Suppressor macrophage treated with lipopolysaccharide for 1 hour (primary cell): ENCODE data around the gene SPATS2.
"Not testable (repeated sequence)": the region's sequence is repeated elsewhere in the genome, so short reads cannot be mapped to it uniquely, and the experiment has no call there.

Experiments
- DNase-seq, 3 donors: peaks; one replicate each; pipeline ENCODE4 v3.0.0-alpha.2; 2020 to 2022

The SPATS2 gene

GRCh38 chr12:49357103-49357678 is 10.1 kb upstream of the SPATS2 start:
- peak; percentile 70 to 80 (median 70) for DNase-seq

- DNase-seq = peak; percentile 76 to 82 (median 81)
Observed at GRCh38 chr12:49358483-49359141, 8.7 kb upstream of the SPATS2 start.

GRCh38 chr12:49359671-49360070 is 7.6 kb upstream of the SPATS2 start:
- DNase-seq = no peak

GRCh38 chr12:49362077-49362476 is 5.2 kb upstream of the SPATS2 start:
- no peak for DNase-seq

- DNase-seq = peak; percentile 83 to 93 (median 93)
Observed at GRCh38 chr12:49364989-49365388, 2.3 kb upstream of the SPATS2 start.

- DNase-seq = no peak
Observed at GRCh38 chr12:49365542-49365941, 1.7 kb upstream of the SPATS2 start.

GRCh38 chr12:49366096-49366651 is 1.1 kb upstream of the SPATS2 start:
- no peak for DNase-seq

GRCh38 chr12:49366652-49367380 is 446 bp upstream of the SPATS2 start:
- peak; percentile 92 to 95 (median 92) for DNase-seq

GRCh38 chr12:49368240-49368600 is 958 bp downstream of the SPATS2 start:
- no peak for DNase-seq

GRCh38 chr12:49369411-49370145 is 2.3 kb downstream of the SPATS2 start:
- peak; percentile 40 to 56 (median 47) for DNase-seq

- DNase-seq = no peak
Observed at GRCh38 chr12:49370539-49370938, 3.3 kb downstream of the SPATS2 start.

GRCh38 chr12:49375406-49375805 is 8.1 kb downstream of the SPATS2 start:
- DNase-seq = no peak

GRCh38 chr12:49377386-49377785 is 10.1 kb downstream of the SPATS2 start:
- DNase-seq = no peak

GRCh38 chr12:49380184-49380583 is 12.9 kb downstream of the SPATS2 start:
- DNase-seq = not testable (repeated sequence)

- peak; percentile 58 to 71 (median 58) for DNase-seq
Observed at GRCh38 chr12:49388682-49389386, 21.6 kb downstream of the SPATS2 start.

- no peak for DNase-seq
Observed at GRCh38 chr12:49389387-49389703, 22.1 kb downstream of the SPATS2 start.

- DNase-seq = no peak
Observed at GRCh38 chr12:49397000-49397399, 29.7 kb downstream of the SPATS2 start.

- DNase-seq = no peak
Observed at GRCh38 chr12:49400304-49400703, 33.0 kb downstream of the SPATS2 start.

- no peak for DNase-seq
Observed at GRCh38 chr12:49403971-49404450, 36.7 kb downstream of the SPATS2 start.

- DNase-seq = no peak
Observed at GRCh38 chr12:49404956-49405355, 37.7 kb downstream of the SPATS2 start.

- peak; percentile 17 to 49 (median 49) for DNase-seq
Observed at GRCh38 chr12:49410818-49411217, 43.6 kb downstream of the SPATS2 start.

GRCh38 chr12:49413010-49413409 is 45.7 kb downstream of the SPATS2 start:
- no peak for DNase-seq
